ENCODE results near the gene COA8.

Gene COA8

DNA sequence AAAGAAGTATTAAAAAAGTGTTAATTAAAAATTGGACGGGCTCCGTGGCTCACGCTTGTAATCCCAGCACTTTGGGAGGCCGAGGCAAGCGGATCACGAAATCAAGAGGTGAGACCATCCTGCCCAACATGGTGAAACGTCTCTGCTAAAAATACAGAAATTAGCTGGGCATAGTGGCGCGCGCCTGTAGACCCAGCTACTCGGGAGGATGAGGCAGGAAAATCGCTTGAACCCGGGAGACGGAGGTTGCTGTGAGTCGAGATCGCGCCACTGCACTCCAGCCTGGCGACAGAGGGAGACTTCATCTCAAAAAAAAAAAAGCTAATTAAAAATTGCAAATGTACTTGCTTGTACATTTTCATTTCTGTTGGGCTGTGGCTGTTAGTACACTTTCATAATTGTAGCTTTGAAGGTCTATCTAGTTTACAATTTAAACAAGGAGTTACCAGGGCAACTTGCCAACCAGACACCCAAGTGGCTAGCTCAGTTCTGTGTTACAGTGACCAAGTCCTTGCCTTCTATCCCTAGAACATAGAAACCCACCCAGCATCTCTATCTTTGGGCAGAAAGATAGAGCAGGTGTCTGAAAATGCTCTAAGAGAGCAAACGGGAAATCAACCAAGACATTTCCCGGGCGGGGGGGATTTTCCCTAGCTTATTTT lies 1.2 kb downstream of the COA8 start:
- peak overlapping the region; percentile 87 for H3K4me3 ChIP-seq (ENCODE audit: control insufficient read depth, low read depth, low read length)
- no peak for TF ChIP-seq CTCF (conservative IDR thresholded peaks at IDR 0.05; ENCODE audit: control insufficient read depth, insufficient read depth, low read depth, low read length)
- DNase-seq (ENCODE audit: low read depth): no peak

- H3K4me3 ChIP-seq (ENCODE audit: control insufficient read depth, low read depth, low read length): no peak overlapping the region
- DNase-seq (ENCODE audit: low read depth): no peak
- TF ChIP-seq CTCF (conservative IDR thresholded peaks at IDR 0.05; ENCODE audit: control insufficient read depth, insufficient read depth, low read depth, low read length): no peak
Observed at GRCh38 chr14:103568952-103569351, 6.2 kb downstream of the COA8 start.

- no peak for TF ChIP-seq CTCF (conservative IDR thresholded peaks at IDR 0.05; ENCODE audit: control insufficient read depth, insufficient read depth, low read depth, low read length)
- H3K4me3 ChIP-seq (ENCODE audit: control insufficient read depth, low read depth, low read length): no peak overlapping the region
Observed at GRCh38 chr14:103569408-103569807, 6.6 kb downstream of the COA8 start.

DNA sequence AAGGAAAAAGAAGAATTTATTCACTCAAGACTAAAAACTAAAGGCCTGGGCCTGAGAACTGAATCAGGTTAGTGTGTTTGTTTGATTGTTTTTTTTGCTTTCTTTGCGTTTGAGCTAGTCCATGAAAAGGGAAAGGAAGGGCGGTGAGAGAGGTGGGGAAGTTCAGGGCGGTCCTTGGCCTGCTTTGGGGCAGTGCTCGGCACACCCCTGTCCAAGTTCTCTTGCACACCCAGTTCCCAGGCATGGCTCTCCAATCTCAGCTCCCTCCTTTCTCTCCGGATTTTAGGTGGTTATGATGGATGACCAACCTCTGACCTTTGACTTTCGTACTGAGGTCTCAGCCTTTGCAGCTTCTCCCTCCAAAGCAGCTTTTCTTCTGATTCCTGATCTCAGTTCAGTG lies 11.3 kb downstream of the COA8 start:
- no peak overlapping the region for H3K4me3 ChIP-seq (ENCODE audit: control insufficient read depth, low read depth, low read length)
- no peak for DNase-seq (ENCODE audit: low read depth)
- no peak for TF ChIP-seq CTCF (conservative IDR thresholded peaks at IDR 0.05; ENCODE audit: control insufficient read depth, insufficient read depth, low read depth, low read length)

More at GRCh38 chr14:103569408-103569807, 6.6 kb downstream of the COA8 start:
- no peak for DNase-seq (ENCODE audit: low read depth)

- no peak for DNase-seq (ENCODE audit: low read depth)
- H3K4me3 ChIP-seq (ENCODE audit: control insufficient read depth, low read depth, low read length): no peak overlapping the region
- TF ChIP-seq CTCF (conservative IDR thresholded peaks at IDR 0.05; ENCODE audit: control insufficient read depth, insufficient read depth, low read depth, low read length): no peak
Observed at GRCh38 chr14:103574707-103575285, 12.0 kb downstream of the COA8 start.

GRCh38 chr14:103576371-103577024 lies 13.7 kb downstream of the COA8 start:
- DNase-seq (ENCODE audit: low read depth): peak; percentile 85
- TF ChIP-seq CTCF (conservative IDR thresholded peaks at IDR 0.05; ENCODE audit: control insufficient read depth, insufficient read depth, low read depth, low read length): no peak
- H3K4me3 ChIP-seq (ENCODE audit: control insufficient read depth, low read depth, low read length): no peak overlapping the region
